ENCODE results near the gene COL6A2. TPM values are rescaled to one million over a fixed set of nuclear protein-coding genes. Genes with fewer than 3 reads are reported as not detected.
"Not testable (repeated sequence)": the region's sequence is repeated elsewhere in the genome, so short reads cannot be mapped to it uniquely, and the experiment has no call there.

COL6A2 gene
- total RNA-seq, 1 donor from 2014 or later = 888 TPM

GRCh38 chr21:46176443-46177129 lies 78.7 kb downstream of the COL6A2 start:
- DNase-seq = not testable (repeated sequence)

GRCh38 chr21:46178961-46179360 lies 81.0 kb downstream of the COL6A2 start:
- DNase-seq = no peak

Small RNA genes lying within 50 kb of the gene (small RNA-seq; reads per million reads assigned to genes)
- gene PSMA6P3 (ENCODE audit: low replicate concordance) = not detected

Other genes with a start within 250 kb of the COL6A2 start
- gene COL6A1, start 116.3 kb upstream of the COL6A2 start, total RNA-seq = 533 TPM
- gene FTCD, start 57.5 kb downstream of the COL6A2 start, total RNA-seq = 0.92 TPM
- gene SPATC1L, start 86.3 kb downstream of the COL6A2 start, total RNA-seq = 5.9 TPM
- gene LSS, start 130.7 kb downstream of the COL6A2 start, total RNA-seq = 36.5 TPM
- gene MCM3AP, start 187.5 kb downstream of the COL6A2 start, total RNA-seq = 89.7 TPM
- 10.9 TPM for gene YBEY, start 188.2 kb downstream of the COL6A2 start, total RNA-seq
- 5.4 TPM for gene C21orf58, start 225.8 kb downstream of the COL6A2 start, total RNA-seq
- 149 TPM for gene PCNT, start 226.0 kb downstream of the COL6A2 start, total RNA-seq